OCI-LY1 (cell line): Measurements from ENCODE around the gene RAD51B.

Experiments used
- H2AFZ ChIP-seq: fragments of 200-600 bp; sonication (generic), shearing (Covaris generic); 2 replicates; pipeline ENCODE4 v1.6.0; 2014; ENCODE audit warnings: antibody characterized with exemption, mild to moderate bottlenecking, low read length
- H3F3A ChIP-seq: fragments of 200-600 bp; sonication (generic), shearing (Covaris generic); 2 replicates; pipeline ENCODE4 v1.6.0; 2014; ENCODE audit warnings: mild to moderate bottlenecking, antibody characterized with exemption, low read length, moderate library complexity; ENCODE audit not compliant: insufficient read depth
- H3K27ac ChIP-seq: fragments of 200-600 bp; sonication (generic); 2 replicates; pipeline ENCODE4 v1.5.1; 2014; ENCODE audit warnings: low read length, mixed run types, mild to moderate bottlenecking, low read depth; ENCODE audit not compliant: poor library complexity, severe bottlenecking
- H3K27me3 ChIP-seq: fragments of 200-600 bp; sonication (generic); 2 replicates; pipeline ENCODE4 v1.6.0; 2014; ENCODE audit warnings: antibody characterized with exemption, mild to moderate bottlenecking, low read length, moderate library complexity; ENCODE audit not compliant: insufficient read depth
- H3K36me3 ChIP-seq: fragments of 200-600 bp; sonication (generic); 2 replicates; pipeline ENCODE4 v1.6.1; 2014; ENCODE audit warnings: mild to moderate bottlenecking, antibody characterized with exemption, low read length, moderate library complexity, mixed read lengths; ENCODE audit not compliant: insufficient read depth
- H3K4me1 ChIP-seq: fragments of 200-600 bp; sonication (generic); 2 replicates; pipeline ENCODE4 v1.5.1; 2014; ENCODE audit warnings: mild to moderate bottlenecking, low read length, moderate library complexity; ENCODE audit not compliant: insufficient read depth, severe bottlenecking
- H3K4me2 ChIP-seq: fragments of 200-600 bp; sonication (generic), shearing (Covaris generic); 2 replicates; pipeline ENCODE4 v1.6.1; 2014; ENCODE audit warnings: low read length
- H3K4me3 ChIP-seq: fragments of 200-600 bp; sonication (generic); 2 replicates; pipeline ENCODE4 v1.5.1; 2014; ENCODE audit warnings: low read length, low read depth, mild to moderate bottlenecking, mixed read lengths; ENCODE audit not compliant: poor library complexity, severe bottlenecking
- H3K79me2 ChIP-seq: fragments of 200-600 bp; shearing (Covaris generic); 2 replicates; pipeline ENCODE4 v1.6.1; 2016; ENCODE audit warnings: mixed run types, low read length, mixed read lengths; ENCODE audit not compliant: insufficient read depth
- H3K9ac ChIP-seq: fragments of 200-600 bp; sonication (generic), shearing (Covaris generic); 2 replicates; pipeline ENCODE4 v1.6.1; 2014; ENCODE audit warnings: mild to moderate bottlenecking, low read length, mixed read lengths
- H3K9me2 ChIP-seq: fragments of 200-600 bp; sonication (generic), shearing (Covaris generic); 2 replicates; pipeline ENCODE4 v1.6.1; 2014; ENCODE audit warnings: low read depth, mild to moderate bottlenecking, low read length, mixed read lengths
- H3K9me3 ChIP-seq: fragments of 200-600 bp; shearing (Covaris generic); 2 replicates; pipeline ENCODE4 v1.6.1; 2014; ENCODE audit warnings: low read length, mixed read lengths
- H4K20me1 ChIP-seq: fragments of 200-600 bp; sonication (generic), shearing (Covaris generic); 2 replicates; pipeline ENCODE4 v1.6.0; 2016; ENCODE audit warnings: mild to moderate bottlenecking, low read length; ENCODE audit not compliant: insufficient read depth
- EZH2 ChIP-seq: fragments of 200-600 bp; sonication (generic), shearing (Covaris generic); IDR thresholded peaks from 2 replicates; pipeline ENCODE4 v1.8.0; 2017; ENCODE audit warnings: borderline replicate concordance, mixed run types, mild to moderate bottlenecking, antibody characterized with exemption, low read length, moderate library complexity, mixed read lengths
- TF ChIP-seq, protein P1 (sequence below): fragments of 200-600 bp; sonication (generic), shearing (Covaris generic); IDR thresholded peaks from 2 replicates; pipeline ENCODE4 v1.5.1; 2017; ENCODE audit warnings: mild to moderate bottlenecking, antibody characterized with exemption, low read length, moderate library complexity, mixed read lengths

Gene RAD51B

DNA sequence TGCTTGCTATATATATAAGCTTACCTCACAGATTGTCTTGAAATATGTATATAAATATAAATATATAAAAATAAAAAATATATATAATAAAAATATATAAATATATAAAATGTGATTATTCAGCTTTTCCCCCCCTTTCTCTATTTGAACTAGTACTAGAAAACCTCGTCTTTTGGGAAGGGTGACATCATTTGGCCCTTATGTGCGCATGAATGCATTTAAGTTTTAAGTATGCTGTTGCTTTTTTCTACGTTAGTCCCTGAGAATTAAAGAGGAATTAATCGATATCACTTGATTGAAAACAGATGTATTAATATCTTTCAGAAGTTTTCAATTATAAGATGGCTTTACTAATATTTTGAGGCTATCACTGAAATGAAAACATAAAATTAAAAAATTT is 69.9 kb downstream of the RAD51B start:
- no peak for TF ChIP-seq EZH2
- TF ChIP-seq, protein P1, sequence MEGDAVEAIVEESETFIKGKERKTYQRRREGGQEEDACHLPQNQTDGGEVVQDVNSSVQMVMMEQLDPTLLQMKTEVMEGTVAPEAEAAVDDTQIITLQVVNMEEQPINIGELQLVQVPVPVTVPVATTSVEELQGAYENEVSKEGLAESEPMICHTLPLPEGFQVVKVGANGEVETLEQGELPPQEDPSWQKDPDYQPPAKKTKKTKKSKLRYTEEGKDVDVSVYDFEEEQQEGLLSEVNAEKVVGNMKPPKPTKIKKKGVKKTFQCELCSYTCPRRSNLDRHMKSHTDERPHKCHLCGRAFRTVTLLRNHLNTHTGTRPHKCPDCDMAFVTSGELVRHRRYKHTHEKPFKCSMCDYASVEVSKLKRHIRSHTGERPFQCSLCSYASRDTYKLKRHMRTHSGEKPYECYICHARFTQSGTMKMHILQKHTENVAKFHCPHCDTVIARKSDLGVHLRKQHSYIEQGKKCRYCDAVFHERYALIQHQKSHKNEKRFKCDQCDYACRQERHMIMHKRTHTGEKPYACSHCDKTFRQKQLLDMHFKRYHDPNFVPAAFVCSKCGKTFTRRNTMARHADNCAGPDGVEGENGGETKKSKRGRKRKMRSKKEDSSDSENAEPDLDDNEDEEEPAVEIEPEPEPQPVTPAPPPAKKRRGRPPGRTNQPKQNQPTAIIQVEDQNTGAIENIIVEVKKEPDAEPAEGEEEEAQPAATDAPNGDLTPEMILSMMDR, result no peak
- Histone ChIP-seq H2AFZ (no peak overlapping the region), H3K27ac (no peak overlapping the region), H3K4me2 (no peak overlapping the region), H3K4me1 (no peaks in the 10 kb centered on the region), H3K36me3 (no peaks in the 10 kb centered on the region), H3K4me3 (no peak overlapping the region), H3K9ac (no peak overlapping the region), H4K20me1 (no peaks in the 10 kb centered on the region), H3F3A (no peaks in the 10 kb centered on the region), H3K27me3 (no peaks in the 10 kb centered on the region), H3K79me2 (no peaks in the 10 kb centered on the region), H3K9me3 (no peaks in the 10 kb centered on the region), H3K9me2 (no peaks in the 10 kb centered on the region)

- no peaks in the 10 kb centered on the region for H3F3A ChIP-seq
- H3K4me1 ChIP-seq, result no peaks in the 10 kb centered on the region
- no peak overlapping the region for H3K4me2 ChIP-seq
- no peaks in the 10 kb centered on the region for H3K9me3 ChIP-seq
- TF ChIP-seq EZH2, result no peak
- TF ChIP-seq, protein P1, result no peak
- H3K79me2 ChIP-seq, result no peaks in the 10 kb centered on the region
- H3K27me3 ChIP-seq, result no peaks in the 10 kb centered on the region
- H3K27ac ChIP-seq, result no peak overlapping the region
- no peak overlapping the region for H2AFZ ChIP-seq
- no peak overlapping the region for H3K4me3 ChIP-seq
- no peaks in the 10 kb centered on the region for H4K20me1 ChIP-seq
- no peak overlapping the region for H3K9ac ChIP-seq
- H3K9me2 ChIP-seq, result no peaks in the 10 kb centered on the region
- no peaks in the 10 kb centered on the region for H3K36me3 ChIP-seq
Measured at GRCh38 chr14:67892466-67893100, 73.0 kb downstream of the RAD51B start.

DNA sequence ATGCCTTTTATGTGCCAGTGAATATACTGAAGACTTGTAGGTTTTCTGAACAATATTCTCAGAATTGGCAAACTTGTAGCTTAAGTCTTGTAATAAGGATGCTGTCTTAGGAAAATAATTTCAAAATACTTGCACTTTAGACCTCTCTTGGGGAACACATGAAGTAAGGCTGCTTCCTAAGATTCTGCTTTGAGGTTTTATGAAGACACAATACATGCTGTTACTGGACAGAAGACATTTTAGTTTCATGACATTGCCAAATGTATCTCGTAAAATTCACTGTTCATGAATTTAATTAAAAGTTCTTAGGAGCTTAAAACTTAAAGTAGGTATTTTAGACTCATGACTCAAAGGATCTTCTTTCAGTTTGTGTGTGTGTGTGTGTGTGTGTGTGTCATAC is 80.7 kb downstream of the RAD51B start:
- H3K9ac ChIP-seq, result no peak overlapping the region
- no peak overlapping the region for H3K4me3 ChIP-seq
- no peaks in the 10 kb centered on the region for H3K4me1 ChIP-seq
- no peak overlapping the region for H3K27ac ChIP-seq
- no peaks in the 10 kb centered on the region; the same call in 1 of the 2 replicates for H3F3A ChIP-seq
- no peaks in the 10 kb centered on the region for H3K9me2 ChIP-seq
- H4K20me1 ChIP-seq, result no peaks in the 10 kb centered on the region
- H3K36me3 ChIP-seq, result no peaks in the 10 kb centered on the region
- TF ChIP-seq, protein P1, result no peak
- no peak for TF ChIP-seq EZH2
- H3K79me2 ChIP-seq, result no peaks in the 10 kb centered on the region
- H3K9me3 ChIP-seq, result peaks cover 13% of the 10 kb centered on the region
- no peak overlapping the region for H3K4me2 ChIP-seq
- H2AFZ ChIP-seq, result no peak overlapping the region
- no peaks in the 10 kb centered on the region for H3K27me3 ChIP-seq
